Measurements from ENCODE around the gene SSBP1. TPM values are rescaled to one million over a fixed set of nuclear protein-coding genes. Genes with fewer than 3 reads are reported as not detected.
"Not testable (repeated sequence)": the region's sequence is repeated elsewhere in the genome, so short reads cannot be mapped to it uniquely, and the experiment has no call there.

The SSBP1 gene
- total RNA-seq (2014; rRNA removed) (212 and 269 TPM in 2 replicates), Bru-seq, nascent RNA (percentile 88 among the genes with signal in this experiment), BruChase-seq, experiment 1, labeled RNA remaining after a 6-hour chase (percentile 88 among the genes with signal in this experiment), BruChase-seq, experiment 2, labeled RNA remaining after a 2-hour chase (percentile 92 among the genes with signal in this experiment)
- long read RNA-seq, transcript SSBP1-201 (7 exons, 687 nt), result major isoform, 50 of 132 reads
- long read RNA-seq, transcript SSBP1-214 (7 exons, 636 nt), result minor isoform, 19 of 132 reads
- long read RNA-seq, partial matches to known transcripts, result 20 of 132 reads
- long read RNA-seq, other reads (novel, unspliced or antisense), result 35 of 132 reads

- ATAC-seq (peak; percentile 86), DNase-seq (peak; percentile 95)
- Histone ChIP-seq H3K4me3 (ENCODE audit: low read length) (peak within 1 kb of the TSS; percentile 94), H3K27ac (ENCODE audit: low read length) (peak within 1 kb of the TSS; percentile 57), H3K27me3 (ENCODE audit: low read length) (no peaks in the 10 kb centered on the region), H3K4me1 (ENCODE audit: insufficient read depth, low read length) (peaks cover 20% of the 10 kb centered on the region), H3K79me2 (ENCODE audit: low read length) (peaks cover 41% of the 10 kb centered on the region), H3K9me2 (replicated peaks; ENCODE audit: low read length) (no peaks in the 10 kb centered on the region), H4K20me1 (ENCODE audit: low read length) (no peaks in the 10 kb centered on the region), H2AFZ (ENCODE audit: low read length) (peak within 1 kb of the TSS; percentile 84), H3K36me3 (ENCODE audit: low read depth, low read length) (peaks cover 28% of the 10 kb centered on the region), H3K9me3 (ENCODE audit: low read length) (no peaks in the 10 kb centered on the region), H3F3A (ENCODE audit: low read length, unreplicated experiment) (no peaks in the 10 kb centered on the region), H3K4me2 (ENCODE audit: low read length) (peak within 1 kb of the TSS; percentile 88), H3K9ac (ENCODE audit: low read length) (peak within 1 kb of the TSS; percentile 95)
- no TSS peak for BruUV-seq (replicated peaks)
- ChIA-PET CTCF (interaction anchor here (0.5 to 1.4 kb wide), 9 partner anchors 8 to 826 kb away, joined by 3 to 39 read pairs (median 5); no protein-coding TSS in a partner anchor), POLR2A (ENCODE audit: unreplicated experiment) (interaction anchor here (0.6 to 1.3 kb wide), 5 partner anchors 35 to 213 kb away, joined by 3 to 10 read pairs (median 7); partner anchors contain the start of gene DENND11)
- TF ChIP-seq EZH2 (IDR thresholded peaks at IDR 0.05; ENCODE audit: low read length, unreplicated experiment) (no peak), CTCF (conservative IDR thresholded peaks at IDR 0.05; ENCODE audit: low read depth, low read length) (peak; percentile 88)
- intact Hi-C loops (cut with micrococcal nuclease), result loop anchor here (1.0 to 5.0 kb wide), 4 partner anchors 42 to 181 kb away; no protein-coding TSS in a partner anchor
Observed at GRCh38 chr7:141737836-141738591, at the start of gene SSBP1. TSS of gene SSBP1 (plus strand) at chr7:141738358. CDS start at chr7:141739167, 809 bp downstream.

- H3K9ac ChIP-seq (ENCODE audit: low read length); H3K27ac ChIP-seq (ENCODE audit: low read length); H3K4me2 ChIP-seq (ENCODE audit: low read length); H3K9me2 ChIP-seq (replicated peaks; ENCODE audit: low read length); CTCF ChIA-PET; H3K4me3 ChIP-seq (ENCODE audit: low read length); H3F3A ChIP-seq (ENCODE audit: low read length, unreplicated experiment); H3K4me1 ChIP-seq (ENCODE audit: insufficient read depth, low read length); H3K27me3 ChIP-seq (ENCODE audit: low read length); DNase-seq; H4K20me1 ChIP-seq (ENCODE audit: low read length); intact Hi-C loops (cut with micrococcal nuclease); H3K9me3 ChIP-seq (ENCODE audit: low read length); ATAC-seq; H2AFZ ChIP-seq (ENCODE audit: low read length); H3K36me3 ChIP-seq (ENCODE audit: low read depth, low read length); BruUV-seq (replicated peaks); POLR2A ChIA-PET (ENCODE audit: unreplicated experiment): not testable (repeated sequence)
- H3K79me2 ChIP-seq (ENCODE audit: low read length), result peaks cover 14% of the 10 kb centered on the region; the same call in 1 of the 2 replicates
Observed at GRCh38 chr7:141689072-141689825, 48.9 kb upstream of the SSBP1 start.

- H3F3A ChIP-seq (ENCODE audit: low read length, unreplicated experiment), result no peaks in the 10 kb centered on the region
- intact Hi-C loops (cut with micrococcal nuclease), result no loop called here
- no peak overlapping the region for H3K27ac ChIP-seq (ENCODE audit: low read length)
- H3K36me3 ChIP-seq (ENCODE audit: low read depth, low read length), result no peaks in the 10 kb centered on the region
- no peaks in the 10 kb centered on the region for H3K9me3 ChIP-seq (ENCODE audit: low read length)
- BruUV-seq (replicated peaks), result no TSS peak
- H3K4me2 ChIP-seq (ENCODE audit: low read length), result no peak overlapping the region
- ChIA-PET POLR2A (ENCODE audit: unreplicated experiment) (no interaction called here), CTCF (no interaction called here)
- H3K4me1 ChIP-seq (ENCODE audit: insufficient read depth, low read length), result peaks cover 15% of the 10 kb centered on the region
- DNase-seq (no peak), ATAC-seq (no peak)
- H3K4me3 ChIP-seq (ENCODE audit: low read length), result no peak overlapping the region
- H3K9me2 ChIP-seq (replicated peaks; ENCODE audit: low read length), result no peaks in the 10 kb centered on the region
- no peak overlapping the region for H3K9ac ChIP-seq (ENCODE audit: low read length)
- no peaks in the 10 kb centered on the region for H3K27me3 ChIP-seq (ENCODE audit: low read length)
- H3K79me2 ChIP-seq (ENCODE audit: low read length), result peaks cover 29% of the 10 kb centered on the region
- no peak overlapping the region for H2AFZ ChIP-seq (ENCODE audit: low read length)
- no peaks in the 10 kb centered on the region for H4K20me1 ChIP-seq (ENCODE audit: low read length)
- TF ChIP-seq CTCF (conservative IDR thresholded peaks at IDR 0.05; ENCODE audit: low read depth, low read length), result no peak
- TF ChIP-seq EZH2phosphoT487 (IDR thresholded peaks at IDR 0.05; ENCODE audit: borderline replicate concordance, low read length), result no peak
- no peak for TF ChIP-seq EZH2 (IDR thresholded peaks at IDR 0.05; ENCODE audit: low read length, unreplicated experiment)
Observed at GRCh38 chr7:141691540-141691939, 46.6 kb upstream of the SSBP1 start.
